Measurements from ENCODE around the gene ZNF766. TPM values are rescaled to one million over a fixed set of nuclear protein-coding genes. Genes with fewer than 3 reads are reported as not detected.

ZNF766 gene
- total and polyA plus RNA-seq, 2 of the 13 experiments (the other 11 are each of a cell fraction or from before 2014, with no cell fraction given), result 5.2 to 10.3 TPM

DNA sequence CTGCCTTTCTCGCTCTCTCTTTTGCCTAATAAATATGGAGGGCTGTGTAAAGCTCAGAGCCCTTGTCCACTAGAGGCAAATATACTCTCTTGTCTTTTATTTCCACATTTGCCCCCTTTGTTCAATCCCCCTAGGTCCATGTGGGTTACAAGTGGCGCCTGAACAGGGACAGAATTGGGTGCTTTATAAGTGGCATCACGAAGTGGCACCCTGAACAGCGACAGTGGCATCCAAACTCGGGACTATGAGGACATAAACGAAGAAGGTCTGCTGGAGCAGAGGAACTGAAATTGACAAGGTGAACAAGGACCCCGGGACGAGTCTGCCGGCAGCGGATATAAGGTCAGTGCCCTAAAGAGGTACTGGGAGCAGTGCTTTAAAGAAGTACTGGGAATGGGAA lies 62.4 kb downstream of the ZNF766 start (continued):
- no peak for TF ChIP-seq PBX2 (CRISPR knock-in tag; IDR thresholded peaks at IDR 0.05)
- TF ChIP-seq, protein P1, sequence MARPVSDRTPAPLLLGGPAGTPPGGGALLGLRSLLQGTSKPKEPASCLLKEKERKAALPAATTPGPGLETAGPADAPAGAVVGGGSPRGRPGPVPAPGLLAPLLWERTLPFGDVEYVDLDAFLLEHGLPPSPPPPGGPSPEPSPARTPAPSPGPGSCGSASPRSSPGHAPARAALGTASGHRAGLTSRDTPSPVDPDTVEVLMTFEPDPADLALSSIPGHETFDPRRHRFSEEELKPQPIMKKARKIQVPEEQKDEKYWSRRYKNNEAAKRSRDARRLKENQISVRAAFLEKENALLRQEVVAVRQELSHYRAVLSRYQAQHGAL (CRISPR knock-in tag; IDR thresholded peaks at IDR 0.05; ENCODE audit: not compliant biosample characterization), result no peak
- TF ChIP-seq SMAD9 (CRISPR knock-in tag; IDR thresholded peaks at IDR 0.05), result no peak
- TF ChIP-seq ZNF296 (CRISPR knock-in tag; conservative IDR thresholded peaks at IDR 0.05), result no peak
- TF ChIP-seq, protein P2, sequence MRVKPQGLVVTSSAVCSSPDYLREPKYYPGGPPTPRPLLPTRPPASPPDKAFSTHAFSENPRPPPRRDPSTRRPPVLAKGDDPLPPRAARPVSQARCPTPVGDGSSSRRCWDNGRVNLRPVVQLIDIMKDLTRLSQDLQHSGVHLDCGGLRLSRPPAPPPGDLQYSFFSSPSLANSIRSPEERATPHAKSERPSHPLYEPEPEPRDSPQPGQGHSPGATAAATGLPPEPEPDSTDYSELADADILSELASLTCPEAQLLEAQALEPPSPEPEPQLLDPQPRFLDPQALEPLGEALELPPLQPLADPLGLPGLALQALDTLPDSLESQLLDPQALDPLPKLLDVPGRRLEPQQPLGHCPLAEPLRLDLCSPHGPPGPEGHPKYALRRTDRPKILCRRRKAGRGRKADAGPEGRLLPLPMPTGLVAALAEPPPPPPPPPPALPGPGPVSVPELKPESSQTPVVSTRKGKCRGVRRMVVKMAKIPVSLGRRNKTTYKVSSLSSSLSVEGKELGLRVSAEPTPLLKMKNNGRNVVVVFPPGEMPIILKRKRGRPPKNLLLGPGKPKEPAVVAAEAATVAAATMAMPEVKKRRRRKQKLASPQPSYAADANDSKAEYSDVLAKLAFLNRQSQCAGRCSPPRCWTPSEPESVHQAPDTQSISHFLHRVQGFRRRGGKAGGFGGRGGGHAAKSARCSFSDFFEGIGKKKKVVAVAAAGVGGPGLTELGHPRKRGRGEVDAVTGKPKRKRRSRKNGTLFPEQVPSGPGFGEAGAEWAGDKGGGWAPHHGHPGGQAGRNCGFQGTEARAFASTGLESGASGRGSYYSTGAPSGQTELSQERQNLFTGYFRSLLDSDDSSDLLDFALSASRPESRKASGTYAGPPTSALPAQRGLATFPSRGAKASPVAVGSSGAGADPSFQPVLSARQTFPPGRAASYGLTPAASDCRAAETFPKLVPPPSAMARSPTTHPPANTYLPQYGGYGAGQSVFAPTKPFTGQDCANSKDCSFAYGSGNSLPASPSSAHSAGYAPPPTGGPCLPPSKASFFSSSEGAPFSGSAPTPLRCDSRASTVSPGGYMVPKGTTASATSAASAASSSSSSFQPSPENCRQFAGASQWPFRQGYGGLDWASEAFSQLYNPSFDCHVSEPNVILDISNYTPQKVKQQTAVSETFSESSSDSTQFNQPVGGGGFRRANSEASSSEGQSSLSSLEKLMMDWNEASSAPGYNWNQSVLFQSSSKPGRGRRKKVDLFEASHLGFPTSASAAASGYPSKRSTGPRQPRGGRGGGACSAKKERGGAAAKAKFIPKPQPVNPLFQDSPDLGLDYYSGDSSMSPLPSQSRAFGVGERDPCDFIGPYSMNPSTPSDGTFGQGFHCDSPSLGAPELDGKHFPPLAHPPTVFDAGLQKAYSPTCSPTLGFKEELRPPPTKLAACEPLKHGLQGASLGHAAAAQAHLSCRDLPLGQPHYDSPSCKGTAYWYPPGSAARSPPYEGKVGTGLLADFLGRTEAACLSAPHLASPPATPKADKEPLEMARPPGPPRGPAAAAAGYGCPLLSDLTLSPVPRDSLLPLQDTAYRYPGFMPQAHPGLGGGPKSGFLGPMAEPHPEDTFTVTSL (CRISPR knock-in tag; IDR thresholded peaks at IDR 0.05; ENCODE audit: borderline replicate concordance), result no peak
- TF ChIP-seq NCOR1 (IDR thresholded peaks at IDR 0.05; ENCODE audit: borderline replicate concordance, low read length), result no peak
- TF ChIP-seq, protein P3, sequence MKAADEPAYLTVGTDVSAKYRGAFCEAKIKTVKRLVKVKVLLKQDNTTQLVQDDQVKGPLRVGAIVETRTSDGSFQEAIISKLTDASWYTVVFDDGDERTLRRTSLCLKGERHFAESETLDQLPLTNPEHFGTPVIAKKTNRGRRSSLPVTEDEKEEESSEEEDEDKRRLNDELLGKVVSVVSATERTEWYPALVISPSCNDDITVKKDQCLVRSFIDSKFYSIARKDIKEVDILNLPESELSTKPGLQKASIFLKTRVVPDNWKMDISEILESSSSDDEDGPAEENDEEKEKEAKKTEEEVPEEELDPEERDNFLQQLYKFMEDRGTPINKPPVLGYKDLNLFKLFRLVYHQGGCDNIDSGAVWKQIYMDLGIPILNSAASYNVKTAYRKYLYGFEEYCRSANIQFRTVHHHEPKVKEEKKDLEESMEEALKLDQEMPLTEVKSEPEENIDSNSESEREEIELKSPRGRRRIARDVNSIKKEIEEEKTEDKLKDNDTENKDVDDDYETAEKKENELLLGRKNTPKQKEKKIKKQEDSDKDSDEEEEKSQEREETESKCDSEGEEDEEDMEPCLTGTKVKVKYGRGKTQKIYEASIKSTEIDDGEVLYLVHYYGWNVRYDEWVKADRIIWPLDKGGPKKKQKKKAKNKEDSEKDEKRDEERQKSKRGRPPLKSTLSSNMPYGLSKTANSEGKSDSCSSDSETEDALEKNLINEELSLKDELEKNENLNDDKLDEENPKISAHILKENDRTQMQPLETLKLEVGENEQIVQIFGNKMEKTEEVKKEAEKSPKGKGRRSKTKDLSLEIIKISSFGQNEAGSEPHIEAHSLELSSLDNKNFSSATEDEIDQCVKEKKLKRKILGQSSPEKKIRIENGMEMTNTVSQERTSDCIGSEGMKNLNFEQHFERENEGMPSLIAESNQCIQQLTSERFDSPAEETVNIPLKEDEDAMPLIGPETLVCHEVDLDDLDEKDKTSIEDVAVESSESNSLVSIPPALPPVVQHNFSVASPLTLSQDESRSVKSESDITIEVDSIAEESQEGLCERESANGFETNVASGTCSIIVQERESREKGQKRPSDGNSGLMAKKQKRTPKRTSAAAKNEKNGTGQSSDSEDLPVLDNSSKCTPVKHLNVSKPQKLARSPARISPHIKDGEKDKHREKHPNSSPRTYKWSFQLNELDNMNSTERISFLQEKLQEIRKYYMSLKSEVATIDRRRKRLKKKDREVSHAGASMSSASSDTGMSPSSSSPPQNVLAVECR (CRISPR knock-in tag; IDR thresholded peaks at IDR 0.05; ENCODE audit: borderline replicate concordance), result no peak
